IMR-90 (cell line): ENCODE data around the gene ADAMTS3. TPM values are rescaled to one million over a fixed set of nuclear protein-coding genes. Genes with fewer than 3 reads are reported as not detected.

Experiments
- ATAC-seq: fragments of 200-7000 bp; cut with Tn5 transposase; 2 replicates; pipeline ENCODE4 v1.9.1; 2020; ENCODE audit warnings: low read depth, mild to moderate bottlenecking, moderate library complexity
- BruUV-seq: library from RNA; stranded (reverse); fragments of 400-500 nt; replicated peaks from 2 replicates; lab custom pipeline; 2021; lab: Mats Ljungman, UMichigan
- CTCF ChIA-PET: fragments of 300-600 bp; formaldehyde crosslinking; extraction: SDS; loops from one replicate; lab custom pipeline; 2021; ENCODE audit warnings: antibody characterized with exemption; lab: Yijun Ruan, JAX
- POLR2A ChIA-PET: fragments of 300-600 bp; sonication (Branson Sonifier 250); formaldehyde crosslinking; loops from one replicate; lab custom pipeline; 2022; ENCODE audit warnings: antibody characterized with exemption; ENCODE audit not compliant: unreplicated experiment; lab: Charles Lee
- DNase-seq: peaks from one replicate; pipeline ENCODE4 v3.0.0; 2013
- H2AFZ ChIP-seq: replicated peaks from 2 replicates; pipeline ENCODE3; 2013; ENCODE audit warnings: low read length, mild to moderate bottlenecking; ENCODE audit not compliant: poor library complexity
- H2AK5ac ChIP-seq: 2 replicates; pipeline ENCODE4 v1.6.1; 2013; ENCODE audit warnings: low read depth, low read length, inconsistent platforms
- H2AK9ac ChIP-seq: replicated peaks from 2 replicates; pipeline ENCODE3; 2013; ENCODE audit warnings: mild to moderate bottlenecking, low read depth, low read length, moderate library complexity; ENCODE audit not compliant: poor library complexity
- H2BK120ac ChIP-seq: 2 replicates; pipeline ENCODE4 v1.6.1; 2013; ENCODE audit warnings: low read depth, low read length, inconsistent platforms
- H2BK15ac ChIP-seq: 3 replicates; pipeline ENCODE4 v1.6.1; 2013; ENCODE audit warnings: low read depth, low read length, inconsistent platforms
- H2BK20ac ChIP-seq: 2 replicates; pipeline ENCODE4 v1.6.1; 2013; ENCODE audit warnings: low read depth, mild to moderate bottlenecking, inconsistent platforms, low read length, moderate library complexity
- H2BK5ac ChIP-seq: 2 replicates; pipeline ENCODE4 v1.6.1; 2013; ENCODE audit warnings: mild to moderate bottlenecking, low read depth, low read length, inconsistent platforms; ENCODE audit not compliant: poor library complexity, severe bottlenecking
- H3K14ac ChIP-seq: replicated peaks from 2 replicates; pipeline ENCODE4 v1.6.1; 2013; ENCODE audit warnings: low read depth, low read length, inconsistent platforms
- H3K18ac ChIP-seq: 2 replicates; pipeline ENCODE4 v1.6.1; 2013; ENCODE audit warnings: low read depth, low read length, control low read depth
- H3K23ac ChIP-seq: 2 replicates; pipeline ENCODE4 v1.6.1; 2013; ENCODE audit warnings: low read depth, low read length, inconsistent platforms
- H3K27ac ChIP-seq: 2 replicates; pipeline ENCODE4 v1.5.1; 2013; ENCODE audit warnings: mild to moderate bottlenecking, control low read depth, low read length; ENCODE audit not compliant: insufficient read depth
- H3K27me3 ChIP-seq: 2 replicates; pipeline ENCODE4 v1.6.1; 2013; ENCODE audit warnings: low read length; ENCODE audit not compliant: control insufficient read depth, insufficient read depth
- H3K36me3 ChIP-seq: 2 replicates; pipeline ENCODE4 v1.6.1; 2013; ENCODE audit warnings: low read length, mixed read lengths; ENCODE audit not compliant: control insufficient read depth, insufficient read depth
- H3K4ac ChIP-seq: 2 replicates; pipeline ENCODE4 v1.6.1; 2013; ENCODE audit warnings: low read depth, low read length, inconsistent platforms
- H3K4me1 ChIP-seq: 2 replicates; pipeline ENCODE4 v1.6.1; 2013; ENCODE audit warnings: low read length, mixed read lengths; ENCODE audit not compliant: control insufficient read depth, insufficient read depth
- H3K4me2 ChIP-seq: 2 replicates; pipeline ENCODE4 v1.6.1; 2013; ENCODE audit warnings: low read depth, mild to moderate bottlenecking, control low read depth, low read length, moderate library complexity
- H3K4me3 ChIP-seq: 2 replicates; pipeline ENCODE4 v1.5.1; 2013; ENCODE audit warnings: low read depth, mild to moderate bottlenecking, control low read depth, low read length, moderate library complexity; ENCODE audit not compliant: insufficient read depth
- H3K56ac ChIP-seq: 2 replicates; pipeline ENCODE4 v1.6.1; 2013; ENCODE audit warnings: low read length, inconsistent platforms; ENCODE audit not compliant: insufficient read depth; ENCODE audit errors: extremely low read depth
- H3K79me1 ChIP-seq, 2 experiments: 2 replicates each; pipeline ENCODE4 v1.6.1; 2013; ENCODE audit warnings: low read length in 2 of 2, inconsistent platforms in 1 of 2, low read depth in 1 of 2
- H3K9ac ChIP-seq: 2 replicates; pipeline ENCODE4 v1.6.1; 2013; ENCODE audit warnings: low read depth, low read length, control low read depth
- H3K9me1 ChIP-seq: 2 replicates; pipeline ENCODE4 v1.6.1; 2013; ENCODE audit warnings: low read length, inconsistent platforms; ENCODE audit not compliant: insufficient read depth
- H3K9me3 ChIP-seq: 2 replicates; pipeline ENCODE4 v1.6.1; 2013; ENCODE audit warnings: low read length; ENCODE audit not compliant: control insufficient read depth, insufficient read depth
- H4K20me1 ChIP-seq: 2 replicates; pipeline ENCODE4 v1.6.1; 2013; ENCODE audit warnings: low read length, inconsistent platforms; ENCODE audit not compliant: insufficient read depth
- H4K5ac ChIP-seq: 2 replicates; pipeline ENCODE4 v1.6.1; 2013; ENCODE audit warnings: mild to moderate bottlenecking, low read depth, low read length, control low read depth
- H4K8ac ChIP-seq, 2 experiments: 2 replicates each; pipeline ENCODE4 v1.6.1; 2013; ENCODE audit warnings: low read depth in 2 of 2, low read length in 2 of 2, control low read depth in 1 of 2, inconsistent platforms in 1 of 2
- H4K91ac ChIP-seq: 2 replicates; pipeline ENCODE4 v1.6.1; 2013; ENCODE audit warnings: low read depth, low read length, inconsistent platforms; ENCODE audit not compliant: insufficient read depth
- CEBPB ChIP-seq: IDR thresholded peaks from 2 replicates; pipeline ENCODE4 v1.6.1; 2012; ENCODE audit warnings: low read depth, low read length, improper control_type of control experiment
- FOS ChIP-seq: fragments of 150-350 bp; IDR thresholded peaks from 2 replicates; pipeline ENCODE4 v1.6.1; 2016; ENCODE audit warnings: low read depth, low read length
- MAFK ChIP-seq: IDR thresholded peaks from 2 replicates; pipeline ENCODE4 v1.6.1; 2012; ENCODE audit warnings: low read depth, low read length, improper control_type of control experiment
- NFE2L2 ChIP-seq: fragments of 150-350 bp; IDR thresholded peaks from 2 replicates; pipeline ENCODE4 v1.6.1; 2016; ENCODE audit warnings: low read depth, mild to moderate bottlenecking, low read length
- POLR2A ChIP-seq: IDR thresholded peaks from 2 replicates; pipeline ENCODE4 v1.6.1; 2012; ENCODE audit warnings: mild to moderate bottlenecking, low read depth, low read length
- WGBS, 2 experiments: methylation state at CpG; one replicate each; pipeline versions ENCODE4 v1.1.5 to v1.1.7; 2013; ENCODE audit warnings: missing lambda C conversion rate in 2 of 2; ENCODE audit not compliant: insufficient read length in 1 of 2; ENCODE audit errors: extremely low coverage in 2 of 2; 5-methylcytosine and 5-hydroxymethylcytosine counted together
- dilution Hi-C: fragments of 300-500 bp; cut with HindIII; formaldehyde crosslinking; loops from one replicate; pipeline ENCODE4 v1.14.3; 2018; ENCODE audit warnings: low sequenced_read_pairs; ENCODE audit not compliant: unreplicated experiment
- in situ Hi-C: fragments of 300-500 bp; cut with MboI; formaldehyde crosslinking; loops from 3 replicates; pipeline ENCODE4 v1.14.3; 2019; ENCODE audit warnings: low sequenced_read_pairs, inconsistent platforms, mixed read lengths
- intact Hi-C: fragments of 100-400 bp; cut with micrococcal nuclease; formaldehyde crosslinking; loops from 2 replicates; pipeline ENCODE4 v1.10.0; 2022
- polyA plus RNA-seq, 3 experiments: library from polyadenylated mRNA; depleted of rRNA; stranded (reverse); fragments of >200 nt; gene quantifications; 2 replicates each; pipeline ENCODE4 v1.2.3, GENCODE V29; 2012; ENCODE audit warnings: low replicate concordance in 1 of 3
- total RNA-seq: library from RNA; depleted of rRNA; stranded (reverse); fragments of >200 nt; gene quantifications from 2 replicates; pipeline ENCODE4 v1.2.3, GENCODE V29; 2012
- TF ChIP-seq, protein P1 (sequence below): fragments of 150-350 bp; IDR thresholded peaks from 2 replicates; pipeline ENCODE4 v1.6.1; 2017; ENCODE audit warnings: mild to moderate bottlenecking, antibody characterized with exemption, low read length, low read depth
- TF ChIP-seq, protein P2 (sequence below): conservative IDR thresholded peaks from 2 replicates; pipeline ENCODE4 v1.5.1; 2012; ENCODE audit warnings: mild to moderate bottlenecking, low read depth, low read length, improper control_type of control experiment

Gene ADAMTS3
- total and polyA plus RNA-seq, 2 of the 4 experiments (the other 2 are of a cell fraction) = 0.68 to 2.9 TPM

DNA sequence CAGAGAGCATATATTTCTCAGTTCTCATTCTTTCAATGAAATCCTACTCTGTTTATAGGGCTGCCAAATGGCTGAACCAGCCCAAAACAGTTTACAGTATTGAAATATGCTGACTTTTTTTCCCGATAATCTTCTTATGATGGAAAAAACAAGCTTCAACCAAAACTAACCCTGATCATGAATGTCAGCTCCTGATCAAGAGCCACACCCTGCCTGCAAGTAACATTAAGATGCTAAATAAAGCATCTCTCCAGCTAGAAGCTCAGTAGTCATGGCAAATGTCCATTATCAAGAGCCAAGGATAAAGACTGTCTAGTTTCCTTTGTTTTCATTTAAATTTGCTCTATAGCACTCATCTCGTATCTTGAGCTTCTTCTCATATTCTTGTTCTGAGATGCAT, 136.0 kb downstream of the ADAMTS3 start:
- no peak overlapping the region for H2BK20ac ChIP-seq
- H3K27me3 ChIP-seq = no peaks in the 10 kb centered on the region
- H3K9ac ChIP-seq = no peak overlapping the region
- H2BK5ac ChIP-seq = no peak overlapping the region
- H3K4me2 ChIP-seq = no peak overlapping the region
- no peak overlapping the region for H3K4ac ChIP-seq
- no peak overlapping the region for H4K91ac ChIP-seq
- H3K27ac ChIP-seq = no peak overlapping the region
- H2BK120ac ChIP-seq = no peak overlapping the region
- no peak for DNase-seq
- H3K9me1 ChIP-seq = no peaks in the 10 kb centered on the region
- ChIA-PET CTCF (interaction anchor here (1.6 kb wide), 1 partner anchor 9 kb away, joined by 4 read pairs; no protein-coding TSS in a partner anchor), POLR2A (no interaction called here)
- H4K8ac ChIP-seq = no peak overlapping the region
- BruUV-seq = no TSS peak
- in situ Hi-C loops (no loop called here), dilution Hi-C loops (no loop called here), intact Hi-C loops (no loop called here)
- H3K36me3 ChIP-seq = no peaks in the 10 kb centered on the region
- TF ChIP-seq, protein P1, sequence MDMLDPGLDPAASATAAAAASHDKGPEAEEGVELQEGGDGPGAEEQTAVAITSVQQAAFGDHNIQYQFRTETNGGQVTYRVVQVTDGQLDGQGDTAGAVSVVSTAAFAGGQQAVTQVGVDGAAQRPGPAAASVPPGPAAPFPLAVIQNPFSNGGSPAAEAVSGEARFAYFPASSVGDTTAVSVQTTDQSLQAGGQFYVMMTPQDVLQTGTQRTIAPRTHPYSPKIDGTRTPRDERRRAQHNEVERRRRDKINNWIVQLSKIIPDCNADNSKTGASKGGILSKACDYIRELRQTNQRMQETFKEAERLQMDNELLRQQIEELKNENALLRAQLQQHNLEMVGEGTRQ = no peak
- TF ChIP-seq, protein P2, sequence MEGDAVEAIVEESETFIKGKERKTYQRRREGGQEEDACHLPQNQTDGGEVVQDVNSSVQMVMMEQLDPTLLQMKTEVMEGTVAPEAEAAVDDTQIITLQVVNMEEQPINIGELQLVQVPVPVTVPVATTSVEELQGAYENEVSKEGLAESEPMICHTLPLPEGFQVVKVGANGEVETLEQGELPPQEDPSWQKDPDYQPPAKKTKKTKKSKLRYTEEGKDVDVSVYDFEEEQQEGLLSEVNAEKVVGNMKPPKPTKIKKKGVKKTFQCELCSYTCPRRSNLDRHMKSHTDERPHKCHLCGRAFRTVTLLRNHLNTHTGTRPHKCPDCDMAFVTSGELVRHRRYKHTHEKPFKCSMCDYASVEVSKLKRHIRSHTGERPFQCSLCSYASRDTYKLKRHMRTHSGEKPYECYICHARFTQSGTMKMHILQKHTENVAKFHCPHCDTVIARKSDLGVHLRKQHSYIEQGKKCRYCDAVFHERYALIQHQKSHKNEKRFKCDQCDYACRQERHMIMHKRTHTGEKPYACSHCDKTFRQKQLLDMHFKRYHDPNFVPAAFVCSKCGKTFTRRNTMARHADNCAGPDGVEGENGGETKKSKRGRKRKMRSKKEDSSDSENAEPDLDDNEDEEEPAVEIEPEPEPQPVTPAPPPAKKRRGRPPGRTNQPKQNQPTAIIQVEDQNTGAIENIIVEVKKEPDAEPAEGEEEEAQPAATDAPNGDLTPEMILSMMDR = no peak
- TF ChIP-seq NFE2L2 (no peak), MAFK (no peak), POLR2A (no peak), FOS (no peak), CEBPB (no peak)
- H3K14ac ChIP-seq = no peak overlapping the region
- H3K4me3 ChIP-seq = no peak overlapping the region
- H3K18ac ChIP-seq = no peak overlapping the region
- H2BK15ac ChIP-seq = no peak overlapping the region
- H3K23ac ChIP-seq = no peak overlapping the region
- H4K5ac ChIP-seq = no peak overlapping the region
- no peaks in the 10 kb centered on the region for H3K79me1 ChIP-seq
- no peak for ATAC-seq
- no peaks in the 10 kb centered on the region for H3K9me3 ChIP-seq
- H3K4me1 ChIP-seq = no peaks in the 10 kb centered on the region
- no peaks in the 10 kb centered on the region for H4K20me1 ChIP-seq
- WGBS, 2 experiments = no CpG with 5 or more reads among the region's 2 CpGs
- no peak overlapping the region for H2AK5ac ChIP-seq
- H3K56ac ChIP-seq = no peak overlapping the region
- no peak overlapping the region for H2AFZ ChIP-seq
- no peak overlapping the region for H2AK9ac ChIP-seq
